Bronchial epithelial cell (primary cell): ENCODE measurements around the gene FIGNL2. TPM values are rescaled to one million over a fixed set of nuclear protein-coding genes. Genes with fewer than 3 reads are reported as not detected.
"Not testable (repeated sequence)": the region's sequence is repeated elsewhere in the genome, so short reads cannot be mapped to it uniquely, and the experiment has no call there.

Source experiments
- DNase-seq: peaks from one replicate; pipeline ENCODE4 v3.0.0-alpha.2; 2010; ENCODE audit warnings: low read depth
- FAIRE-seq: peaks from 2 replicates; lab custom pipeline; 2011; peaks lifted over from hg19 to GRCh38; lab: Jason Lieb, UNC
- H3K27me3 ChIP-seq: 2 replicates; pipeline ENCODE4 v1.5.1; 2011; ENCODE audit warnings: low read length; ENCODE audit not compliant: control insufficient read depth, insufficient read depth
- H3K36me3 ChIP-seq: 2 replicates; pipeline ENCODE4 v1.5.1; 2011; ENCODE audit warnings: low read length; ENCODE audit not compliant: control insufficient read depth, insufficient read depth
- H3K4me3 ChIP-seq: 2 replicates; pipeline ENCODE4 v1.5.1; 2011; ENCODE audit warnings: mild to moderate bottlenecking, low read depth, low read length, control low read depth
- CTCF ChIP-seq: IDR thresholded peaks from 2 replicates; pipeline ENCODE4 v1.5.1; 2011; ENCODE audit warnings: mild to moderate bottlenecking, moderate library complexity, low read length, control low read depth, inconsistent platforms; ENCODE audit not compliant: insufficient read depth, severe bottlenecking
- total RNA-seq: library from RNA; depleted of rRNA; stranded (reverse); fragments of >200 nt; gene quantifications from 2 replicates; pipeline ENCODE4 v1.2.1, GENCODE V29; 2014

The FIGNL2 gene
- total RNA-seq, 1 donor from 2014 or later = not detected

- Histone ChIP-seq H3K4me3 (no peak within 1 kb of the TSS), H3K27me3 (peaks cover 1% of the 10 kb centered on the region), H3K36me3 (no peaks in the 10 kb centered on the region)
- FAIRE-seq (no peak), DNase-seq (peak; percentile 9)
- no peak for TF ChIP-seq CTCF
These were observed 39.2 kb upstream of the FIGNL2 start, which contains the start of gene ANKRD33 for GRCh38 chr12:51887476-51888315. TSS of gene ANKRD33 (plus strand) at chr12:51888103. CDS start at chr12:51888187, 84 bp downstream.

GRCh38 chr12:51886021-51886710 is 37.6 kb upstream of the FIGNL2 start:
- Histone ChIP-seq H3K4me3 (no peak overlapping the region), H3K36me3 (no peaks in the 10 kb centered on the region), H3K27me3 (peaks cover 1% of the 10 kb centered on the region)
- FAIRE-seq = no peak
- TF ChIP-seq CTCF = no peak
- DNase-seq = peak; percentile 83

- not testable (repeated sequence) for DNase-seq, H3K4me3 ChIP-seq, FAIRE-seq, H3K27me3 ChIP-seq, H3K36me3 ChIP-seq
These were observed 36.9 kb upstream of the FIGNL2 start for GRCh38 chr12:51885294-51886020.

- H3K36me3 ChIP-seq = no peaks in the 10 kb centered on the region
- FAIRE-seq (no peak), DNase-seq (peak; percentile 63)
These were observed 36.2 kb upstream of the FIGNL2 start for GRCh38 chr12:51884676-51885229.

GRCh38 chr12:51883998-51884675 is 35.6 kb upstream of the FIGNL2 start:
- Histone ChIP-seq H3K27me3 (peaks cover 1% of the 10 kb centered on the region), H3K36me3 (no peaks in the 10 kb centered on the region), H3K4me3 (no peak overlapping the region)
- no peak for TF ChIP-seq CTCF
- no peak for DNase-seq
- no peak for FAIRE-seq

More at GRCh38 chr12:51884676-51885229, 36.2 kb upstream of the FIGNL2 start:
- H3K27me3 ChIP-seq = peaks cover 1% of the 10 kb centered on the region
- TF ChIP-seq CTCF = no peak
- no peak overlapping the region for H3K4me3 ChIP-seq
